ENCODE data around the gene RALA.

RALA gene

DNA sequence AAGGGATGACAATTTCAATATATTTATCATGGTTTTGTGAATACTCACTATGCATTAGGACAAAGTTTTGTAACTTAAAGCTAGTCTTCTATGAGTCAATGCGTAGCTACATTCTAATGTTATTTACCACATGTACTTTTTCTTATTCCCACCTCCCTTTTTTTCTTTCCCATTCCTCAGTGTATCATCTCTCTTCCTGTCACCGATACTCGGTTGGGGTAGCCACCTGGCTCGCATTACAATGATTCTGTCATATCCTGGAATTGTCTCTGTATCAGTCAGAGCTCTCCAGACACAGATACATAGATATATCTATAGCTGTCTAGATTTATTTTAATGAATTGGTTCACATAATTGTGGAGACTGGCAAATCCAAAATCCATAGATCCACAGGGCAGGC, 9.8 kb upstream of the RALA start:
- no peak for DNase-seq

DNA sequence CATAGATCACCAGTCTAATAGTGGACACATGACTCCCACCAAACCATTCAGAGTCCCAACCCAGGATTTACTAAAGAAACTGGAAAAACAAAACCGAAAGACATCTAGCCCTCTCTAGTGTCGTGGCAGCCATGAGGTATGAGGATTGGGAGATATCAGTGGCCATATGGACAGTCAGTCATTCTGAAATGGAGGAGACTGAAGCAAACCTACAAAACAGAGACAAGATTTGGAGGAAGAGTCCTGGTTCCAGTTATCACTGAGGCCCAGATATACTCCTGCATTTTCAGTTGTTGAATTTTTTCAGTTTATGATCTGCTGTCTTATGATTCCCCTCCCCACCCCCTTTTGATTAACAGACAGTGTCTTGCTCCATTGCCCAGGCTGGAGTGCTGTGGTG, 9.1 kb upstream of the RALA start:
- no peak for DNase-seq

GRCh38 chr7:39615350-39615975, 7.9 kb upstream of the RALA start:
- DNase-seq = no peak

- no peak for DNase-seq
Measured at GRCh38 chr7:39616138-39616537, 7.2 kb upstream of the RALA start.

DNA sequence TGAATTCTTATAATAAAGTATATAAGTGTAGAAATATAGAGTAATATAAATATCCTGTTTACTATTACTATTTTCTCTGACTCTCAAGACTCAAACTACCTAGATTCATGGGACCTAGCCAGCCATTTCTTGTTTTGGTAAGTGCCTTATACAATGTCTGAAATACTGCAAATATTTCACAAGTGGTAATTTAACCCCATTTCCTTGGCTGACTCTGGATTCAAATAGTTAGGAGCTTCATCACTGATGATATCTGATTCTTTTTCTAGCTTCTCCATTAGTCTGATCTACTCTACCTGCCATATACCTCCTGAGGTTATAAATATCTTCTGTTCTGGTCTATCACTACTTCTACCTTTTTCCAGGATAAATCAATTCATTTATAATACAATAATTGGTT, 6.4 kb upstream of the RALA start:
- DNase-seq = no peak

GRCh38 chr7:39618868-39619267, 4.5 kb upstream of the RALA start:
- no peak for DNase-seq

DNA sequence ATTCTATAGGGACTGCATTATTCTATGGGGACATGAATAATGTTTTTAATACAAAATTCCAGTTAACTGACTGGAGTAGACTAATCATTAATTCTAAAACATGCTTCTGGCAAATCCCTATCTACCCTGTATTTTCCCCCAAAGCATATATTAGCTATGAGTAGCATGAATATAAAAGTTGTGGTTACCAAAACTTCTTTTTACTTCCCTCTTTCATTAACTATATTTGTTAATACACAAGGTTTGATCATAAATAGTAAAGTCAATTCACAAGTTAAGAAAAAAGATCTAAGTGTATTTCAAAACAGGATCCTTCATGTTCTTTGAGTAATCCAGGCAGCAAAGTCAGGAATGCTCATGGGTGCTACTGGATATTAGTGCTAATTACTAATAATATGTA, 2.9 kb upstream of the RALA start:
- no peak for DNase-seq

DNA sequence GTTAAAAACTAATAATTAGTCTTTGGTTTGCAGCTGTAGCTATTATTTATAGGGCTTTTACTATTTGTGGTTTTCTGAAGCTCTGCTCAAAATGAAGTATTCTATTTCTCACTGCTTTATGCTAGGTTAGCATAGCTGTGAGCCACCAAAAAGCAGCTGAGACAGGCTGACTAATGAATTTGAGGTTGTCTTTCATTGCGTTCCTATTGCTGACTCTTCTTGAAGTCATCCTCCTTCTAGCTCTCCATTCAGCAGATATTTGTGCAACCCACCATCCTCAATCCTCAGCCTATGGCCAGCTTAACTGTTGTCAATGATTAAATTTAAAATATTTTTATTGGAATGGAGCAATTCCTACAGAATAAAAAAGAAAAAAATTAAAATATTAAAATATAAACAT, 2.1 kb upstream of the RALA start:
- no peak for DNase-seq

DNA sequence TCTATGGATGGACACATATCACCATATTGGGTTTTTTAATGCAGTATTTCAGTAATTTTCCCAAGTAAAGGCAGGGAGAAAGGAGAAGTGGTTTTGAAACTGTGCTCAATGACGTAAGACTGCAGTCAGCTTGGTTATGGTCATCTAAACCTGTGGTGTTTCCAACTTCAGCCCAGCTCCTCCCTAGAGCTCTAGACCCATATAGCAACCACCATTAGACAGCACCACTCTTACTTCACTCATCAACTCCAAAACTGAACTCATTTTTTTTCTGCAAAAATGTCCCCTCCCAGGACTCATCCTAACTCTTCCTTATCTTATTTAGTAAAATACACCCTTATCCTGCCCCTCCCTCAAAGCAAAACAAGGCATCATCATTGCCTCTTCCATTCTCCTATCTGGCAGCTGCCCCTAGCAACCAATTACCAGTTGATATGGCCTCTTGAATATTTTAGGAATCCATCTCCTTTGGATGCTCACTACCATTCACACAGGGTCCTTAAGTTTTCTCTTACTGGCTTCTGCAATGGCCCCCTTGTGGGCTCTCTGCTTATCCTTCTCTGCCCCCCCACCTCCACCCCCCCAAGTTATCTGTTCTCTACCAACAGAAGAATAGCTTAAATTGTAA, 1.5 kb upstream of the RALA start:
- DNase-seq = no peak

DNA sequence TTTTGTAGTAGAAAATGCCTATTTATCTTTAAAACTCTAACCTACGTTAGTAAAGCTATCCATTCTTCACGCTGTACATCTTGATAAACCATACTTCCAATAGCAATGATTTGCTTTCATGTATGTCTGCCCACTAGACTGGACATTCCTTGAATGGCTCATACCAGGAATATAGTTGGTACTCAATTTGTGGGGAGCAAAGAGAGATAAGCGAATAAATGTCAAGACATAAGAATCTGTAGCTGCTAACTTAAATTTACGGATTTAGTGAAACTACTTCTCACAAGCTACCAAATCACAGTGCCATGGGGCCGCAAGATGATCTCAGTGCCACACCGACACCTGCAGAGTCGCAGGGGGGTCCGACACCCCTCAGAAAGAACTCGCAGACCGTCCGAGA, 763 bp upstream of the RALA start:
- no peak for DNase-seq

DNA sequence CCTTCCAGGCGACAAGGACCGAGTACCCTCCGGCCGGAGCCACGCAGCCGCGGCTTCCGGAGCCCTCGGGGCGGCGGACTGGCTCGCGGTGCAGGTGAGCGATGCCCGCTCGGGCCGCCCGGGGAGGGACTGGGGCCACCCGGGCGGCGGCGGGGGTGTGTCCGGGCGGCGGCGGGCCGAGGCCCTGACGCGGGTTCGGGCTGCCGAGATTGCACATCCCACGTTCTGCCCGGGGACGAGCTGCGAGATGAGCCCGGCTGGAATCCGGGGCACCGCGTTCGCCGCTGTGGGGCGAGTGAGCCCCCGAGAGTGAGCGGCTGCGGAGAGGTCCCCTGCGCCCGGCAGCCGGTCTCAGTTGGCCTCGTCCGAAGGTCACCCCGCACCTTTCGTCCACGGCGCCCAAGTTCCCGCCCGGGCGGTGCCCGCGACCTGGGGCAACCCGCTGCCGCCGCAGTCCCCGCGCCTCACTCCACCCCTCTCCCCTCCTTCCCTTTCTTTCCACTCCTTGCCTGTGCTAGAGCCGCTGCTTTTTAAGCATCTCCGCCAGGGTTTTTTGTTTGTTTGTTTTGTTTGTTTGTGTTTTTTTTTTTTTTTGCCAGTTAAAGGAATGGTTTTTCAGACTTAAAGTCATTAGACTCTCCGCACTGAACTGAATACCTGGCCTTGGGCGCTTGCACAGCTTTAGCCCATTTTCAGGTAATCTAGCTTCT, 515 bp downstream of the RALA start:
- DNase-seq = peak in 13 of 58 donors; percentile 19 to 79 (median 44)

GRCh38 chr7:39624442-39624807, 1.1 kb downstream of the RALA start:
- peak in 6 of 58 donors; percentile 1 to 4 (median 2) for DNase-seq

GRCh38 chr7:39624935-39625694, 1.7 kb downstream of the RALA start:
- no peak for DNase-seq

GRCh38 chr7:39631736-39632308, 8.4 kb downstream of the RALA start:
- DNase-seq = no peak

DNA sequence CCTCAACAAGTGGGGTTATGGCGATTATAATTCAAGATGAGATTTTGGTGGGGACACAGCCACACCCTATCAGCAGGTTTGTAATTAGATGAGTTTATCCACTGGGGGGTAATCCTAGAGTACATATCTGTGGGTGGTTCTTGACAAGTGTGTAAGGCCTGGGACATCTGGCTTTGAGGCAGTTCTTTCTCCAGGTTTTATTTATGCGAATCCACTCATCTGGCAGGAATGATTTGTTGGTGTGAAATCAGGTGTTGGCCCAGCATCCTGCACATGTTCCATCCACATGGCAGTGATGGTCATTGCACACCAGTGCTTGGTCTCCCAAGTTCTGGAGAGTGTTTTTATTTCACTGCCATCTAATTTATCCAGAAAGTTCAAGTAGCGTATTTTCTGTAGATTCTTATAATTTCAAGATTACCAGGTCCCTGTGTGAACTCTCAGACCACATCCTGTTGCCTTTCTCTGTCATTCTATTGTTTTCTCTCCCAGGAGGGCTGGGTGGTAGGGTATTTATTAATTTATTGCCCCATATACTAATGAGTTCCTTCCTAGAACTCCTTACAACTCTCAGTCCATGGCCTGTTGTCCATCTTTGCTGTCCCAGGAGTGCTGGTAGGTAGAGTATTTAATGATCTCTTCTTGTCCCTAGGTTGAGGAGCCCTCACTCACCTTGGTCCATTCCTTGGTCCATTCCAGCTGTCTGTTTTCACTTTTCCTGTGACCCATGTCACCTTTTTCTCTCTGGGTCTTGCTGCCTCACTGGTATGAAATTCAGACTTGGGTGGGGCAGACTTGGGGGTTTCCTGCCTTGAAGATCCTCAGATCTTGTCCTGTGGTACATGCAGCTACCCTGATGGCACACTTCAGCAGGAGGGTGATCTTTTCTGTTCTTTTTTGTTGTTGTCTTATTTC, 10.4 kb downstream of the RALA start:
- no peak for DNase-seq

- no peak for DNase-seq
Measured at GRCh38 chr7:39634478-39634805, 11.1 kb downstream of the RALA start.

DNA sequence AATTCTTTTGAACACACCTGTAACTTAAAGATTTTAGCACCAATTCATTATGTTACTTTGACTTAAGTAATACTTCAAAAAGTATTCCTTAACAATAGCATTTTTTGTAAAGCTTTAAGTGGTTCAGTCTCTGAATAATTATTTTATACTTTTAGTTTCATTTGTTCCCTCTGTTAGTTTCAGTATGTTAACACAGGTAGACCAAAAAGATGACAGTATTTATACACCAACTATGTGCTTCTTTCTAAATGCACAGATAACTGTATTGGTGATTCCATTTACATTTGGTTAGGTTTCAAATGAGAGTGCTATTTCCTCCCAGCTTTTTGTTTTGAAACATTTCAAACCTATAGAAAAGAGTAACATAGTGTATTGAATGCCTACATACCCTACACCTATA, 14.0 kb downstream of the RALA start:
- no peak for DNase-seq

- no peak for DNase-seq
Measured at GRCh38 chr7:39637963-39638485, 14.7 kb downstream of the RALA start.

GRCh38 chr7:39642896-39643295, 19.5 kb downstream of the RALA start:
- DNase-seq = no peak

DNA sequence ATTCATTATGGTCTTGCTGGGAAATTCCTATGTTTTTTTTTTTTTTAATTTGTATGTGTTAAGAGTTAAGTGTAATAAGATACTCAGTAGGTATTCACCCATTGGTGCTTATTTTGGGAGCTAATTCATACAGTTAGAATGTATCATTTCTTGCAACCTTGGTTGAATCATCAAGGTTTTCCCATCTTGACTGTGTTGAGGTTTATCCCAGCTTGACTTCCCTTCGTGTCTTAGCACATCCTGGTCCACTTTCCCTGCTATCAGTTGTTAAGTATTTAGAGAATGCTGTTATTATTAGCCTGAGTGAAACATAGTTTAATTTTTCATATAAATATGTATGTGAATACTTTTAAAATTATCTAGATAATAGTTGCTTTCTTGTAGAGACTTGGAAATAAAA, 20.8 kb downstream of the RALA start:
- no peak for DNase-seq

All from anterior cingulate cortex (tissue), 58 donors.